GM19043 (cell line): ENCODE data around the gene PLA2G2F.
"Not testable (repeated sequence)": the region's sequence is repeated elsewhere in the genome, so short reads cannot be mapped to it uniquely, and the experiment has no call there.

Experiments
- ATAC-seq: cut with Tn5 transposase; IDR thresholded peaks from one replicate; pipeline ENCODE4 v1.9.1; 2021; ENCODE audit warnings: low read depth; ENCODE audit not compliant: unreplicated experiment

PLA2G2F gene

GRCh38 chr1:20112279-20113000 lies 26.7 kb upstream of the PLA2G2F start:
- ATAC-seq, result no peak

- no peak for ATAC-seq
Observed at GRCh38 chr1:20114021-20114648, 25.0 kb upstream of the PLA2G2F start.

GRCh38 chr1:20115479-20115878 lies 23.6 kb upstream of the PLA2G2F start:
- ATAC-seq, result no peak

GRCh38 chr1:20115916-20116315 lies 23.2 kb upstream of the PLA2G2F start:
- ATAC-seq, result no peak

GRCh38 chr1:20117236-20117635 lies 21.9 kb upstream of the PLA2G2F start:
- ATAC-seq, result no peak

- ATAC-seq, result no peak
Observed at GRCh38 chr1:20119347-20119746, 19.8 kb upstream of the PLA2G2F start, which contains the start of gene PLA2G2D. Gene PLA2G2D, minus strand, starts transcription at chr1:20119536. Its CDS starts 38 bp downstream, at chr1:20119498.

GRCh38 chr1:20120796-20121195 lies 18.3 kb upstream of the PLA2G2F start:
- ATAC-seq, result no peak

GRCh38 chr1:20123722-20124455 lies 15.2 kb upstream of the PLA2G2F start:
- ATAC-seq, result no peak

- ATAC-seq, result no peak
Observed at GRCh38 chr1:20124456-20125057, 14.6 kb upstream of the PLA2G2F start.

- no peak for ATAC-seq
Observed at GRCh38 chr1:20125100-20125499, 14.0 kb upstream of the PLA2G2F start.

GRCh38 chr1:20126041-20126805 lies 12.9 kb upstream of the PLA2G2F start:
- no peak for ATAC-seq

- ATAC-seq, result no peak
Observed at GRCh38 chr1:20126806-20127440, 12.2 kb upstream of the PLA2G2F start.

GRCh38 chr1:20130518-20130917 lies 8.6 kb upstream of the PLA2G2F start:
- not testable (repeated sequence) for ATAC-seq

- no peak for ATAC-seq
Observed at GRCh38 chr1:20134995-20135394, 4.1 kb upstream of the PLA2G2F start.

GRCh38 chr1:20136249-20136648 lies 2.9 kb upstream of the PLA2G2F start:
- no peak for ATAC-seq

- no peak for ATAC-seq
Observed at GRCh38 chr1:20137055-20137454, 2.1 kb upstream of the PLA2G2F start.

- no peak for ATAC-seq
Observed at GRCh38 chr1:20137604-20138003, 1.5 kb upstream of the PLA2G2F start.

GRCh38 chr1:20138346-20138745 lies 777 bp upstream of the PLA2G2F start:
- ATAC-seq, result no peak

- no peak for ATAC-seq
Observed at GRCh38 chr1:20139776-20140612, 871 bp downstream of the PLA2G2F start.
